Measurements from ENCODE around the gene ABRAXAS1. TPM values are rescaled to one million over a fixed set of nuclear protein-coding genes. Genes with fewer than 3 reads are reported as not detected.

Gene ABRAXAS1
- total and polyA plus RNA-seq, 2 of the 4 experiments (the other 2 are of a cell fraction): 4.1 to 8.4 TPM

DNA sequence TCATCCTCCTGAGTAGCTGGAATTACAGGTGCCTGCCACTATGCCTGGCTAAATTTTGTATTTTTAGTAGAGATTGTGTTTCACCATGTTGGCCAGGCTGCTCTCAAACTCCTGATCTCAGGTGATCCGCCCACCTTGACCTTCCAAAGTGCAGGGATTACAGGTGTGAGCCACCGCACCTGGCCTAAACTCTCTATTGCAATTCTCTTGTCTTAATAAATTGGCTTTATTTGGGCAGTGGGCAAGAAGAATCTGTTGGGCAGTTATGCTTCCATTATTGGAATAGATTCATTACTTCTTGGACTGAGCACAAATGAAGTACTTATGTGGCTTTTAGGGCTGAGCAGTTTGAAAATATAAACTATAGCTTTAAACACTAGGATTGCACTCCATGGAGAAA lies 42.8 kb upstream of the ABRAXAS1 start:
- CTCF ChIA-PET: no interaction called here
- H4K20me1 ChIP-seq (ENCODE audit: insufficient read depth, low read length): no peaks in the 10 kb centered on the region

More for the DNA sequence above, 42.8 kb upstream of the ABRAXAS1 start:
- Histone ChIP-seq H4K91ac (ENCODE audit: insufficient read depth, low read depth, low read length) (no peak overlapping the region), H3K4me1 (ENCODE audit: control insufficient read depth, insufficient read depth, low read length) (no peaks in the 10 kb centered on the region), H3K14ac (replicated peaks; ENCODE audit: low read depth, low read length) (no peak overlapping the region), H2AFZ (replicated peaks; ENCODE audit: low read length, poor library complexity) (no peak overlapping the region), H3K9me1 (ENCODE audit: insufficient read depth, low read length) (no peaks in the 10 kb centered on the region), H3K4me2 (ENCODE audit: low read depth, low read length) (no peak overlapping the region), H3K9ac (ENCODE audit: low read depth, low read length) (no peak overlapping the region), H2BK15ac (ENCODE audit: low read depth, low read length) (no peak overlapping the region), H3K23ac (ENCODE audit: low read depth, low read length) (no peak overlapping the region), H2BK120ac (ENCODE audit: low read depth, low read length) (no peak overlapping the region), H3K27ac (ENCODE audit: insufficient read depth, low read length) (no peak overlapping the region), H3K4me3 (ENCODE audit: insufficient read depth, low read depth, low read length) (no peak overlapping the region), H2BK20ac (ENCODE audit: low read depth, low read length) (no peak overlapping the region), H3K4ac (ENCODE audit: low read depth, low read length) (no peak overlapping the region), H3K9me3 (ENCODE audit: control insufficient read depth, insufficient read depth, low read length) (peaks cover 6% of the 10 kb centered on the region; the same call in 1 of the 2 replicates), H3K18ac (ENCODE audit: low read depth, low read length) (no peak overlapping the region), H4K5ac (ENCODE audit: low read depth, low read length) (no peak overlapping the region), H3K79me1 (ENCODE audit: low read depth in 1 of 2, low read length in 2 of 2) (no peaks in the 10 kb centered on the region), H2BK5ac (ENCODE audit: low read depth, low read length, poor library complexity, severe bottlenecking) (no peak overlapping the region), H2AK9ac (replicated peaks; ENCODE audit: low read depth, low read length, poor library complexity) (no peak overlapping the region), H3K56ac (ENCODE audit: extremely low read depth, insufficient read depth, low read length) (no peak overlapping the region), H2AK5ac (ENCODE audit: low read depth, low read length) (no peak overlapping the region), H3K27me3 (ENCODE audit: control insufficient read depth, insufficient read depth, low read length) (peaks cover 5% of the 10 kb centered on the region), H3K36me3 (ENCODE audit: control insufficient read depth, insufficient read depth, low read length) (no peaks in the 10 kb centered on the region), H4K8ac (ENCODE audit: low read depth in 2 of 2, low read length in 2 of 2) (no peak overlapping the region)
- TF ChIP-seq BHLHE40 (IDR thresholded peaks at IDR 0.05; ENCODE audit: low read depth, low read length) (no peak), MXI1 (IDR thresholded peaks at IDR 0.05; ENCODE audit: borderline replicate concordance, low read depth, low read length) (no peak), CEBPB (IDR thresholded peaks at IDR 0.05; ENCODE audit: low read depth, low read length) (no peak), CHD1 (IDR thresholded peaks at IDR 0.05; ENCODE audit: low read depth, low read length) (no peak), RCOR1 (IDR thresholded peaks at IDR 0.05; ENCODE audit: insufficient replicate concordance, low read length) (no peak), NFE2L2 (IDR thresholded peaks at IDR 0.05; ENCODE audit: low read depth, low read length) (no peak), FOS (IDR thresholded peaks at IDR 0.05; ENCODE audit: low read depth, low read length) (no peak), RFX5 (IDR thresholded peaks at IDR 0.05; ENCODE audit: low read depth, low read length) (no peak), POLR2A (IDR thresholded peaks at IDR 0.05; ENCODE audit: low read depth, low read length) (no peak), MAFK (IDR thresholded peaks at IDR 0.05; ENCODE audit: low read depth, low read length) (no peak), MAZ (IDR thresholded peaks at IDR 0.05; ENCODE audit: borderline replicate concordance, low read depth, low read length) (no peak), SMC3 (IDR thresholded peaks at IDR 0.05; ENCODE audit: low read depth, low read length) (no peak), RAD21 (IDR thresholded peaks at IDR 0.05; ENCODE audit: low read length) (no peak)
- TF ChIP-seq, protein P1, sequence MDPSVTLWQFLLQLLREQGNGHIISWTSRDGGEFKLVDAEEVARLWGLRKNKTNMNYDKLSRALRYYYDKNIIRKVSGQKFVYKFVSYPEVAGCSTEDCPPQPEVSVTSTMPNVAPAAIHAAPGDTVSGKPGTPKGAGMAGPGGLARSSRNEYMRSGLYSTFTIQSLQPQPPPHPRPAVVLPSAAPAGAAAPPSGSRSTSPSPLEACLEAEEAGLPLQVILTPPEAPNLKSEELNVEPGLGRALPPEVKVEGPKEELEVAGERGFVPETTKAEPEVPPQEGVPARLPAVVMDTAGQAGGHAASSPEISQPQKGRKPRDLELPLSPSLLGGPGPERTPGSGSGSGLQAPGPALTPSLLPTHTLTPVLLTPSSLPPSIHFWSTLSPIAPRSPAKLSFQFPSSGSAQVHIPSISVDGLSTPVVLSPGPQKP (IDR thresholded peaks at IDR 0.05; ENCODE audit: borderline replicate concordance, low read depth, low read length): no peak
- TF ChIP-seq, protein P2, sequence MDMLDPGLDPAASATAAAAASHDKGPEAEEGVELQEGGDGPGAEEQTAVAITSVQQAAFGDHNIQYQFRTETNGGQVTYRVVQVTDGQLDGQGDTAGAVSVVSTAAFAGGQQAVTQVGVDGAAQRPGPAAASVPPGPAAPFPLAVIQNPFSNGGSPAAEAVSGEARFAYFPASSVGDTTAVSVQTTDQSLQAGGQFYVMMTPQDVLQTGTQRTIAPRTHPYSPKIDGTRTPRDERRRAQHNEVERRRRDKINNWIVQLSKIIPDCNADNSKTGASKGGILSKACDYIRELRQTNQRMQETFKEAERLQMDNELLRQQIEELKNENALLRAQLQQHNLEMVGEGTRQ (IDR thresholded peaks at IDR 0.05; ENCODE audit: low read depth, low read length): no peak
- TF ChIP-seq, protein P3, sequence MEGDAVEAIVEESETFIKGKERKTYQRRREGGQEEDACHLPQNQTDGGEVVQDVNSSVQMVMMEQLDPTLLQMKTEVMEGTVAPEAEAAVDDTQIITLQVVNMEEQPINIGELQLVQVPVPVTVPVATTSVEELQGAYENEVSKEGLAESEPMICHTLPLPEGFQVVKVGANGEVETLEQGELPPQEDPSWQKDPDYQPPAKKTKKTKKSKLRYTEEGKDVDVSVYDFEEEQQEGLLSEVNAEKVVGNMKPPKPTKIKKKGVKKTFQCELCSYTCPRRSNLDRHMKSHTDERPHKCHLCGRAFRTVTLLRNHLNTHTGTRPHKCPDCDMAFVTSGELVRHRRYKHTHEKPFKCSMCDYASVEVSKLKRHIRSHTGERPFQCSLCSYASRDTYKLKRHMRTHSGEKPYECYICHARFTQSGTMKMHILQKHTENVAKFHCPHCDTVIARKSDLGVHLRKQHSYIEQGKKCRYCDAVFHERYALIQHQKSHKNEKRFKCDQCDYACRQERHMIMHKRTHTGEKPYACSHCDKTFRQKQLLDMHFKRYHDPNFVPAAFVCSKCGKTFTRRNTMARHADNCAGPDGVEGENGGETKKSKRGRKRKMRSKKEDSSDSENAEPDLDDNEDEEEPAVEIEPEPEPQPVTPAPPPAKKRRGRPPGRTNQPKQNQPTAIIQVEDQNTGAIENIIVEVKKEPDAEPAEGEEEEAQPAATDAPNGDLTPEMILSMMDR (conservative IDR thresholded peaks at IDR 0.05; ENCODE audit: low read depth, low read length): no peak
- no peak for DNase-seq
- in situ Hi-C loops (cut with MboI; ENCODE audit: low sequenced_read_pairs): no loop called here
- dilution Hi-C loops (cut with HindIII; ENCODE audit: low sequenced_read_pairs, unreplicated experiment): no loop called here
- POLR2A ChIA-PET (ENCODE audit: unreplicated experiment): no interaction called here
- WGBS, 2 experiments (ENCODE audit: extremely low coverage in 2 of 2, insufficient read length in 1 of 2): no CpG with 5 or more reads among the region's 2 CpGs
- ATAC-seq (ENCODE audit: low read depth): no peak
- intact Hi-C loops (cut with micrococcal nuclease): no loop called here
- no TSS peak for BruUV-seq (replicated peaks)
